Right renal cortex interstitium (tissue), 3 donors: Measurements from ENCODE around the gene SLC37A3. TPM values are rescaled to one million over a fixed set of nuclear protein-coding genes. Genes with fewer than 3 reads are reported as not detected.
"Not testable (repeated sequence)": the region's sequence is repeated elsewhere in the genome, so short reads cannot be mapped to it uniquely, and the experiment has no call there.

ENCODE experiments used
- DNase-seq, 3 donors: peaks; one replicate each; pipeline ENCODE4 v3.0.0-alpha.2; 2013; ENCODE audit warnings: low read depth in 3 of 3, low spot score in 2 of 3
- polyA plus RNA-seq, 3 donors: library from polyadenylated mRNA; unstranded; fragments of 120-200 nt; gene quantifications; one replicate each; pipeline ENCODE4 v1.2.1, GENCODE V29; 2013; ENCODE audit not compliant: insufficient read length in 3 of 3

SLC37A3 gene
- polyA plus RNA-seq, 3 donors: 56.5 to 59.8 (median 59.5) TPM

- DNase-seq: no peak
Measured at GRCh38 chr7:140315498-140316164, 82.7 kb downstream of the SLC37A3 start.

DNA sequence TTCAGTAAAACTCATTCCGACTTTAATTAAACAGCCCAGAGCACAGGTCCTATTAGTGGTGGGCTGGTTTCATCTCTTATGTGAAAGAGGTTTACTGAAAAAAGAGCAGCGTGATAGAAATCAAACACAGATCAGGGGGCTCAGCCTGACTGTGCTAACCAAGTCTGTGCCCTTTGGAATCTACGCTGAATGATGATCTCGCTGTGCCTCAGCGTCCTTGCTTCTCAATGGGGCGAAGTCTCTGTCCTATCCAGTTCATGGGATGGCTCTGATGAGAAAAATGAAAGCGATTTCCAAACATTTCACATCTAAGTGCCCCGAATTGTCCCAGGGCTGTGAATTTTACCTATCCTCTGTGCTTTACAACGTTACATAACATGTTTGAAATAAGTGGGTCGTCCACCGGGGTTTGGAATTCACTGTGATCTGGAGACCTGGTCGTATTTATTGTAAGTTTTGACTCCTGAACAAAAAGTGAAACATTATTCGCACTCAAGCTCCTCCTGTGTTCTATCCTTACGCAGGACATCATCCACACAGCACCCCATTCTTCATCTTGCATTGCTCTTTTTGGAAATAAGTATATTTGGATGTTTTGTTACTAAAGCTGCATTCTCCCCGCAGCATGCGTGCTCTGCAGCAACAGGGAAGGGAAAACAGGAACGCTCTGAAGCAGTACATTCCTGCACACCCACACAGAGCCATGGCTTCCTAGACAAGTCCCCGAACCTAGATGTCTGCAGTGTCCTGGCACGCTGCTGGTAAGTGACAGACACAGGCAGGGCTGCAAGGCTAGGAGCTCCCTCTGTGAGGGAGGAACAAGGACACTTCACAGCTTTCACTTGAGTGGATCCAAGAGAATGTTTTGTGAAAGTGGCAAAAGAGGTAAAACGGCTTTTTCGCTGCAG, 83.5 kb downstream of the SLC37A3 start:
- no peak for DNase-seq

DNA sequence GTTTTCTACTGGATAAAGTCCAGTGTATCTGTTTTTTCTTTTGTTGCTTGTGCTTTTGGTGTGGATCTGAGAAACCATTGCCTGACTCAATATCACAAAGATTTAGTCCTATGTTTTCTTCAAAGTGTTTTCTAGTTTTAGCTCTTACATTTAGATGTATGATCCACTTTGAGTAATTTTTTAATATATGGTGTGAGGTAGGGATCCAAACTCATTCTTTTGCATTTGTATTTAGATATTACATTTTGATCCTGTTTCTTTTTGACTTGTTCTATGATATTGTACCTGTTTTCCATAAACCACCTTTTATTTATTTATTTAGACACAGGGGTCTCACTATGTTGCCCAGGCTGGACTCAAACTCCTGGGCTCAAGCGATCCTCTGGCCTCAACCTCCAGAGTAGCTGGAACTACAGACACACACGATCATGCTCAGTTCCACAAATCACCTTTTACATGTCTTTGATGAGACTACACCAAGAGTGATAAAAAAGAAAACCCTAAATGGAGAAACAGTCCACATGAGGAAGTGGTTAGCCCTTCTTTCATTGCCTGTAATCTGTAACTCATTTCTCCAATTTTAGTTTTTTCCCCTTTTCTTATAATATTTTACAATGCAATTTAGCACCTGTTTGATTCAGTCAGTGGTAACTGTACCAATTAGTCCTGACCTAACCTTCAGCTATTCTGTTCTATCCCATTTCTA, 86.0 kb downstream of the SLC37A3 start:
- DNase-seq: no peak

- DNase-seq: not testable (repeated sequence)
Measured at GRCh38 chr7:140311128-140311527, 87.2 kb downstream of the SLC37A3 start.

GRCh38 chr7:140310337-140311002, 87.9 kb downstream of the SLC37A3 start:
- no peak for DNase-seq

- no peak for DNase-seq
Measured at GRCh38 chr7:140308060-140308459, 90.3 kb downstream of the SLC37A3 start.

DNA sequence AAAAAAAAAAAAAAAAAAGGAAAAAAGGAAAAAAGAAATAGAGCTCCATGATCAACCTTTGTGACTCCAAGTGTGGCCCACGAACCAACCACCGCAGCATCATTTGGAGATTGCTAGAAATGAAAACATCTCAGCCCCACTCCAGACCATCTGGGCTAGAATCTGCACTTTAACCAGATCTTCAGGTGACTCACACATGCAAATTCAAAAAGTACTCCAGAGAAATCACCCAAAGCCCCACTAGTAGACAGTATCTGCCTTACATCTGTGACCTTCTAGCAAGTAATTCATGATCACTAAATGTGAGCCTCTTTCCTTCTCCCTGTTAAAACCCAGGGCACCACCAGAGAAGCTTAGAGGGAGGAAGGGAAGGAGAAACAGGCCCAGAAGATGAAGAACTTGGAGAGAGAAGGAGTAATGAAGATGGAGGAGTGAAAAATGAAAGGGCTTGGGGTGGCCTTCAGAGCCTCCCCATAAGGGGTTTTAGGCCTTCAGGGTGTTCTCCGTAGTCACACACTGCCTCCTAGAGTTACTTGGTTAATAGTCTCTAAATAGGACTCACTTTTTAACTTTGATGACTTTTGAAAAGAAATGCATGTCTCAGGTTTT, 94.0 kb downstream of the SLC37A3 start:
- no peak for DNase-seq

GRCh38 chr7:140300243-140301136, 97.8 kb downstream of the SLC37A3 start:
- DNase-seq: no peak

GRCh38 chr7:140298213-140298612, 100.1 kb downstream of the SLC37A3 start:
- DNase-seq: no peak

DNA sequence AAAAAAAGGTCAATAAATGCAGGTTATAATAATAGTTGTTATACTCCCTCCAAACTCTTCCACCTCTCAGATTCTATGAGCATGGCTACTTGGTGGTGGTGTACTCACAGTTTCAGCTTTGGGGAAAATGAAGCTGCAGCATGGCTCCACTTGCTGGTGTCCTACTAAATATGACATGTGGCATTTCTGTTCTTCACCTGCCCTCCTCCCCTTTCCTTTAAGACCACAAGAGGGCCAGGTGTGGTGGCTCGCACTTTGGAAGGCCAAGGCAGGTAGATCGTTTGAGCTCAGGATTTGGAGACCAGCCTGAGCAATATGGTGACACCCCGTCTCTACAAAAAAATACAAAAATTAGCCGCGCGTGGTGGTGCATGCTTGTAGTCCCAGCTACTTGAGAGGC, 101.1 kb downstream of the SLC37A3 start:
- DNase-seq: no peak

DNA sequence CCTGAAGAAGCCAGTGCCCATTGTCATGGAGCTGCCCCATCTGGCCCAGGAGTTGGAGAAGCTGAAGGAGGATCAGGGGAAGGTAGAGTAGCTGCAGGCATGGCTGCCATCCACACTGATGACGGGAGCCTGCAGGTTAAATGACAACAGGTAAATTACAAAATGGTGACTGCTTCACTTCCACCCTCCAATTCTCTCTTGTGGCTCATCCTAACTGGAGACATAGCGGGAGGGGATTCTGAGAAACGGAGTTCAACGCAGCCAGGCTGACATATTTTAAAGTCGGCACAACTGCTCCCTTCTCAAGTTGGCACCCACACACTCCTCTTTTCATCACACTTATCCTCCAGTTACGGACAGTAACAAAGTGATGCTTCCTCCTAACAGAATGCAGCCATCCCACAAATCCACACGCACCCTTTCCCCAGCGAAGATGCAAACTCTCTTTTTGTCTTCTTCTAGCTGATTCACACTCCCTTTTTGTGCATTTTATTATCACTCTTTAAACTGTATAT, 103.0 kb downstream of the SLC37A3 start:
- no peak for DNase-seq

GRCh38 chr7:140294454-140294853, 103.9 kb downstream of the SLC37A3 start:
- no peak for DNase-seq

DNA sequence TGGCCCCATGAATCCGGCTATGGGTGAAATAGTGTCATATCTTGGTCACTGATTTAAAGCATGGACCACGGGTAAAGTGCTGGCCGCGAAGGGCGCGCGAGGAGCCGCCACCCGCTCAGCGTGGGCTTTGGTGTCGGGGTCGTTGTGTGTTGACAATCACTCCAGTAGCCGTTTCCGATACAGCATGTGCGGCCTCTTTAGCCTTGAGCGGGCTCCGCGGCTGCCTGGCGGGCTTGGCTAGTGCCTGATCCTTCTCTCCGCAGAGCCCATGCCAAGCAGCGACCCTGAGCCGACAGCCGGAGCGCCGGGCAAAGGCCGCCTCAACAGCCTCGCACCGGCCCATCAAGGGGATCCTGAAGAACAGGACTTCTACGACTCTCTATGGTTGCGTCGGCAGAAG, 105.9 kb downstream of the SLC37A3 start:
- DNase-seq: no peak

- DNase-seq: no peak
Measured at GRCh38 chr7:140289804-140290203, 108.5 kb downstream of the SLC37A3 start.

GRCh38 chr7:140287988-140288387, 110.3 kb downstream of the SLC37A3 start:
- DNase-seq: no peak

DNA sequence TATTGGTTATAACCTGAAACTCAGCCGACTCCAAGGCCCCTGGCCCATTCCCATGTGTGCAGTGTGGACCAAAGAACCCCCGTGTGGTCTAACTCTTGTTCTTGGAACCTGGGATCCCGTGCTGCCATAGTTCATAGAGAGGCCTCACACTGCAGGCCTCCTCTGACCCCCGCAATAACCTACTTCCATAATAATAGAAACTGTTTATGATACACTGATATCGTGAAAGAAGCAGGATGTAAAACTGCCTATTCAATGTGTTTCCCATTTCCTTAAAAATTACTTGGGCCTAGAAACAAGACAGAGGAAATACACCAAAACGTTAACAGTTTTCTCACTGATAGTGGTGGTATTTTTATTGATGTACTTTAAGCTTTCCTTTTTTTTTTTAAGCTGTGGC, 112.4 kb downstream of the SLC37A3 start:
- no peak for DNase-seq

GRCh38 chr7:140284062-140284461, 114.3 kb downstream of the SLC37A3 start:
- no peak for DNase-seq
